ENCODE data around the gene ENDOD1.

The ENDOD1 gene

GRCh38 chr11:95142431-95142830, 52.8 kb downstream of the ENDOD1 start:
- no peak for DNase-seq (ENCODE audit: low read depth, low spot score)

- peak; percentile 38 for DNase-seq (ENCODE audit: low read depth, low spot score)
Observed at GRCh38 chr11:95143106-95143681, 53.5 kb downstream of the ENDOD1 start.

- DNase-seq (ENCODE audit: low read depth, low spot score) = peak; percentile 34
Observed at GRCh38 chr11:95144313-95145235, 54.9 kb downstream of the ENDOD1 start.

GRCh38 chr11:95145430-95146060, 55.9 kb downstream of the ENDOD1 start:
- no peak for DNase-seq (ENCODE audit: low read depth, low spot score)

GRCh38 chr11:95147364-95147905, 57.8 kb downstream of the ENDOD1 start:
- peak; percentile 80 for DNase-seq (ENCODE audit: low read depth, low spot score)

GRCh38 chr11:95148406-95148805, 58.8 kb downstream of the ENDOD1 start:
- no peak for DNase-seq (ENCODE audit: low read depth, low spot score)

- peak; percentile 40 for DNase-seq (ENCODE audit: low read depth, low spot score)
Observed at GRCh38 chr11:95148938-95149337, 59.3 kb downstream of the ENDOD1 start.

- peak; percentile 94 for DNase-seq (ENCODE audit: low read depth, low spot score)
Observed at GRCh38 chr11:95149651-95150364, 60.2 kb downstream of the ENDOD1 start.

GRCh38 chr11:95150956-95151684, 61.5 kb downstream of the ENDOD1 start:
- DNase-seq (ENCODE audit: low read depth, low spot score) = peak; percentile 96

GRCh38 chr11:95152876-95153856, 63.5 kb downstream of the ENDOD1 start:
- DNase-seq (ENCODE audit: low read depth, low spot score) = no peak

GRCh38 chr11:95153857-95154246, 64.2 kb downstream of the ENDOD1 start:
- DNase-seq (ENCODE audit: low read depth, low spot score) = no peak

- peak; percentile 74 for DNase-seq (ENCODE audit: low read depth, low spot score)
Observed at GRCh38 chr11:95154514-95154913, 64.9 kb downstream of the ENDOD1 start.

GRCh38 chr11:95155385-95155784, 65.7 kb downstream of the ENDOD1 start:
- DNase-seq (ENCODE audit: low read depth, low spot score) = no peak

- no peak for DNase-seq (ENCODE audit: low read depth, low spot score)
Observed at GRCh38 chr11:95156133-95156721, 66.6 kb downstream of the ENDOD1 start.

- DNase-seq (ENCODE audit: low read depth, low spot score) = peak; percentile 53
Observed at GRCh38 chr11:95156916-95157541, 67.4 kb downstream of the ENDOD1 start.

- DNase-seq (ENCODE audit: low read depth, low spot score) = peak; percentile 13
Observed at GRCh38 chr11:95157824-95158223, 68.2 kb downstream of the ENDOD1 start.

- DNase-seq (ENCODE audit: low read depth, low spot score) = no peak
Observed at GRCh38 chr11:95161248-95161647, 71.6 kb downstream of the ENDOD1 start.

- no peak for DNase-seq (ENCODE audit: low read depth, low spot score)
Observed at GRCh38 chr11:95163106-95163505, 73.5 kb downstream of the ENDOD1 start.

- DNase-seq (ENCODE audit: low read depth, low spot score) = no peak
Observed at GRCh38 chr11:95165638-95166037, 76.0 kb downstream of the ENDOD1 start.

Data from astrocyte of the hippocampus (primary cell).